ENCODE measurements around the gene RB1. TPM values are rescaled to one million over a fixed set of nuclear protein-coding genes. Genes with fewer than 3 reads are reported as not detected.

Gene RB1
- total RNA-seq, 2 experiments from 2014 or later = 25.1 to 25.6 TPM

DNA sequence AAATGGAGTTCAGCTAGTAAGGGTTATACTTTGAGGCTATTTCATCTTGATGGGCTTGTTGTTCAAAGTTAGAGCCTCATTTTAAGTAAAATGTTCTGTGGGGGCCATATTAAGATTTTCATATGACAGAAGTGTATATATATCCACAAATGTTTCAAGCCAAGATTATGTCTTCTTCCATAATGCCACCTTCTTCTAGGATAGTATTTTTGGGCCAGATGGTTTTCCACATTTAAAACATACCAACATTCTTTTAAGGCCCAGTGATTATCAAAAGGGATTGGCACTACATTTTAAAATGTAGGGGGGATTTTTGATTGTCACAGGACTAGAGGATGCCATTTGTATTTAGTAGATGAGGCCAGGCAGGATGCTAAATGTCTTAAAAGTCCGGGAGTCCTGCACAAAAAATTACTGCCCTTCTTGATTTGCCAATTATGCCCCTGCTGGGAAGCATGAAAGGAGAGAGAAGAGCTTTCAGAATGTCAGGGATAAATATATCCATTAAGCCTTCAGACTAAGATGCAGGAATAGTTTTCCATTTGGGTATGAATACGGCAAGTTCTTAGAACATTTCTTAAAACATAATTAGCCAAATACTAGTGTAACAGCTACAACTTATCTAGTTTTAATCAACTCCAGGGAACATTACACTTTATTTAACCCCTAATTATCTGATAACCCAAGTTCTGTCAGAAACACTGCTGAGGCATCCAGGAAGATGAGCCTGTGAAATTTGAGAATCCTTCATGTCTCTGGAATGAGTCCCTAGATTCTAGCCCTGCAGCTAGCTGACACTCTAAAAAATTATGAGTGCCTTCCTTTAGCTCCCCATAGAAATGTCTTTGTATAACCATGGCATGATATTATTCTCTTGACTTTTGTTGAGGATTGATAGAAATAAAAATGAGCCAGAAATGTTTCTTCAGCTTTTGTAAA is 36.6 kb upstream of the RB1 start:
- no peaks in the 10 kb centered on the region for H3K27me3 Mint-ChIP-seq (ENCODE audit: low read depth)
- no peak overlapping the region for H3K27ac Mint-ChIP-seq
- H3K4me3 Mint-ChIP-seq = no peak overlapping the region
- peaks cover 21% of the 10 kb centered on the region for H3K36me3 Mint-ChIP-seq (ENCODE audit: low read depth)
- H3K4me1 Mint-ChIP-seq (ENCODE audit: low read depth) = peaks cover 42% of the 10 kb centered on the region
- intact Hi-C loops (cut with micrococcal nuclease) = loop anchor here (1.0 kb wide), 1 partner anchor 18 kb away; no protein-coding TSS in a partner anchor
- no peak for DNase-seq
- no peaks in the 10 kb centered on the region for H3K9me3 Mint-ChIP-seq
- CTCF ChIA-PET = interaction anchor here (0.6 to 1.1 kb wide), 2 partner anchors 12 to 1449 kb away, joined by 3 read pairs; no protein-coding TSS in a partner anchor

DNA sequence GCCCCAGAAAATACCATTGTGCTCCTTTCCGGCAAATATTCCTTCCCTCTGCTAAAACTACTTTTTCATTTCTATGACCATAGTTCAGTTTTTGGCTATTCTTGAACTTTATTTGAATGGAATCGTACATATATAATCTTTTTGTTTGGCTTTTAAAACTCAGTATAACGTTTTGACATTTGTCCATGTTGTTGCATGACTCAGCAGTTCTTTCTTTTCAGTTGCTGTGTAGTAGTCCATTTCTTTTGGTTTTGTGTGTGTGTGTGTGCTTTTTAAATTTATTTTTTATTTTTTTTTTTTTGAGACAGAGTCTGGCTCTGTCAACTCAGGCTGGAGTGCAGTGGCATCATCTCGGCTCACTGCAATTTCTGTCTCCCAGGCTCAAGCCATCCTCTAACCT is 35.5 kb upstream of the RB1 start:
- intact Hi-C loops (cut with micrococcal nuclease) = no loop called here
- CTCF ChIA-PET = no interaction called here
- Mint-ChIP-seq H3K27me3 (ENCODE audit: low read depth) (no peaks in the 10 kb centered on the region), H3K9me3 (no peaks in the 10 kb centered on the region), H3K4me3 (no peak overlapping the region), H3K27ac (no peak overlapping the region), H3K4me1 (ENCODE audit: low read depth) (peaks cover 37% of the 10 kb centered on the region), H3K36me3 (ENCODE audit: low read depth) (peaks cover 11% of the 10 kb centered on the region)
- DNase-seq = no peak

DNA sequence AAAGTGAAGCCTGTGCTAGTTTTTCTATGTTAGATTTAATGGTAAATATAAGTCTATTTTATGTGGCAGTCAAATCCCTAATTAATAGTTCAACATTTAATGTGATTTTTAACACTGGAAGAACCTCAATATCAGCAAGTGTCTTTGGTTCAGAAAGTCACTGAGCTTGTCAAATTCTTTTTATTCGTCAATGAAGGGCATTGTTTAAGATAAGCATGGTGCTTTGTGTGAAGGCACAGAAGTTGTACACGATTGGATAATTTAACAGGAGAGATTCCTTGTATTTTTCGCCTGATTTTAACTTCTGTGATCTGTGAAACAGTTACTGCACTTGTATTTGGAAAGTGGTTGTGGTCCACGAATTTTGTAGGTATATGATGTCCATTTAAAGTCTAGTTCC is 30.2 kb upstream of the RB1 start:
- no peaks in the 10 kb centered on the region for H3K36me3 Mint-ChIP-seq (ENCODE audit: low read depth)
- CTCF ChIA-PET = no interaction called here
- intact Hi-C loops (cut with micrococcal nuclease) = no loop called here
- no peak overlapping the region for H3K27ac Mint-ChIP-seq
- H3K4me1 Mint-ChIP-seq (ENCODE audit: low read depth) = peaks cover 12% of the 10 kb centered on the region
- no peaks in the 10 kb centered on the region for H3K27me3 Mint-ChIP-seq (ENCODE audit: low read depth)
- DNase-seq = no peak
- H3K4me3 Mint-ChIP-seq = no peak overlapping the region
- H3K9me3 Mint-ChIP-seq = no peaks in the 10 kb centered on the region

DNA sequence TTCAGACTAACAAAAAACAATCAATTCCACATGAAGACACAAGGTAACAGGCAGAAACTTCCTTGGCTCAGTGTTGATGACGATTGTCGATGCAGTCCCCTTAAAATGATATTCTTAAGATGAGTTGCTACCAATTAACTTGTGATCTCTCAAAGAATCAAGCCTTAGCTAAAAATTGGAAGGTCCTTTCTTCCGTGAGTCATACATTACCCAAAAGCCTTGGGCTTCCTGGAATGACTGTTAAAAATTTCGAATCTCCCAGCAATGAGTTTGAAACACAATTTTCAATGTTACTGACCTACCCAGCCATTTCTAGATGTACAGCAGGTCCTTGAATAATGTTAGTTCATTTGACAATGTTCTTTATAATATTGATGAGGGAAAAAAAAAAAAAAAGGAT is 28.0 kb upstream of the RB1 start:
- CTCF ChIA-PET = no interaction called here
- Mint-ChIP-seq H3K4me1 (ENCODE audit: low read depth) (peaks cover 12% of the 10 kb centered on the region), H3K27me3 (ENCODE audit: low read depth) (no peaks in the 10 kb centered on the region), H3K27ac (no peak overlapping the region), H3K4me3 (no peak overlapping the region), H3K9me3 (no peaks in the 10 kb centered on the region), H3K36me3 (ENCODE audit: low read depth) (no peaks in the 10 kb centered on the region)
- intact Hi-C loops (cut with micrococcal nuclease) = no loop called here
- DNase-seq = no peak

DNA sequence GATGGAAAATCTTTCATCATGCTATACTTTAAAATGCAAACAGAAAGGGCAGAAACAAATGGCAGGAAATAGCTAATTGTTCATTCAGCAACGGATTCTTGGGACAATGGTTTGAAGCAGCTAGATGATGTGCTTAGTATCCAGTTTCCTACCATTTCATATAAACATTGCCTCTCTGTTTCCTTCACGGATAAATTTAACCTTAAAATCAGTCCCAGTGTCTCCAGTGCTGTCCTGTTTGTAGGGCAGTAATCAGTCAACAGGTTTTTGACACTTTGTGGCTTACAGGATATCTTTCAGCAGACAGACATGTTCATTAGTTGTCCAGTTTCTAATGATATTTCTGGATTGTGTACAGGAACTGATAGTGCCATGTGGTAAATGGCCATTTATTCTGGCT is 24.7 kb upstream of the RB1 start:
- Mint-ChIP-seq H3K27me3 (ENCODE audit: low read depth) (no peaks in the 10 kb centered on the region), H3K9me3 (no peaks in the 10 kb centered on the region), H3K27ac (no peak overlapping the region), H3K4me1 (ENCODE audit: low read depth) (peaks cover 7% of the 10 kb centered on the region), H3K4me3 (no peak overlapping the region), H3K36me3 (ENCODE audit: low read depth) (no peaks in the 10 kb centered on the region)
- intact Hi-C loops (cut with micrococcal nuclease) = no loop called here
- DNase-seq = no peak
- CTCF ChIA-PET = interaction anchor here (0.6 to 1.0 kb wide), 2 partner anchors 12 to 180 kb away, joined by 3 read pairs; no protein-coding TSS in a partner anchor

DNA sequence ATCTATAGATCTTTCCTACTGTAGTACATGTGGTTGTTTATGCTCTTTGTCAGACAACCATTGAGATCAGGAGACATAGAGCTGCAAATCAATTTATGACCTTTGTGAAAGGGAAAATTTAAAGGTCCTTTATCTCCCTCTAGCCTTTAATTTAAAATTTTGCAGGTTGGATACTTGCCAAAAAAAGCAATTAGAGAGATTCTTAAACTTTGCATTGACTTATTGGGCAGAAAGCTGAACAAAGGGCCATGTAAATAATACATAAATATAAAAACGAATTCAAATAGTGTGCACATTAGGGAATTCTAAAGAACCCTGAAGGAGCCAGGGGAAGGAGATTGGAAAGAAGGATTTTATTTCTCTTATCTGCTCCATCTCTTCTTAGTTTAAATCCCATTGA is 22.0 kb upstream of the RB1 start:
- no peaks in the 10 kb centered on the region for H3K9me3 Mint-ChIP-seq
- intact Hi-C loops (cut with micrococcal nuclease) = no loop called here
- CTCF ChIA-PET = interaction anchor here (0.8 kb wide), 1 partner anchor 20 kb away, joined by 3 read pairs; no protein-coding TSS in a partner anchor
- H3K4me1 Mint-ChIP-seq (ENCODE audit: low read depth) = no peaks in the 10 kb centered on the region
- DNase-seq = no peak
- H3K27ac Mint-ChIP-seq = no peak overlapping the region
- H3K36me3 Mint-ChIP-seq (ENCODE audit: low read depth) = no peaks in the 10 kb centered on the region
- no peaks in the 10 kb centered on the region for H3K27me3 Mint-ChIP-seq (ENCODE audit: low read depth)
- H3K4me3 Mint-ChIP-seq = no peak overlapping the region

DNA sequence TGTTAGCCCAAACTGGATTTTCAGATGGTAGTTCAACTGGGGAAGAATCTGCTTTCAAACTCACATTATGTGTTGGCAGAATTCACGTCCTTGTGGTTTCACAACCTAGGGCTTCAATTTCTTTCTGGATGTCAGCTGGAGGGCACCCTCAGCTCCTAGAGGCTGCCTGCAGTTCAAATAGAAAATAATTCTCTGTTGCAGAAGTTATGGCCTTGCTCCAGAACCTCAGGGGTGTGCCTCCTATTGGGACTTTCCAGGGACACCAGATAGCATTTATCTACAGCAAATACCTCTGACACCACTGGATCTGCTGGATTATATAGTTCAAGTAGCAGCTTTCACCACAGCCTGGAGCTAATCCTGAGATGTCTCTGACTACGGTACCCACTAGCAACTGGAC is 11.8 kb upstream of the RB1 start:
- Mint-ChIP-seq H3K36me3 (ENCODE audit: low read depth) (no peaks in the 10 kb centered on the region), H3K4me1 (ENCODE audit: low read depth) (no peaks in the 10 kb centered on the region), H3K9me3 (no peaks in the 10 kb centered on the region), H3K27ac (no peak overlapping the region), H3K27me3 (ENCODE audit: low read depth) (peaks cover 2% of the 10 kb centered on the region), H3K4me3 (no peak overlapping the region)
- intact Hi-C loops (cut with micrococcal nuclease) = no loop called here
- CTCF ChIA-PET = interaction anchor here (0.6 kb wide), 1 partner anchor 177 kb away, joined by 3 read pairs; no protein-coding TSS in a partner anchor
- DNase-seq = no peak

DNA sequence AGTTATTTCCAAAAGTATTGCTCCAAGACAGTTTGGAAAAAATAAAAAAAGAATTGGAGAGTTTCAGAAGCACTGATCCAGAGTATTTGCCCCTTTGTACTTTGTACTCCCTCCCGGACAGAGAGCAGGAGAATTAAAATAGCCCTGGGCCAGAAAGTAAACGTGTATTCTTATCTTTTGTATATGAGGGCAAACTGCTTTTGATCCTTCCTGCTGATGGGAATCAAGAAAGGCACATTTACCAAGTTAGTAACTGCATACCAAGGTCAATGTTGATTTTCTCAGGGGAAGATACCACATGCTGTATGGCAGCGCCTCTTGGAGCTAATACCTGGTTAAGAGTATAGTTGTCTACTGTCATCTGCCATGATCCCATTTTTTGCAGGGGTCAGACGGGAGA is 10.9 kb upstream of the RB1 start:
- Mint-ChIP-seq H3K27ac (no peak overlapping the region), H3K27me3 (ENCODE audit: low read depth) (peaks cover 2% of the 10 kb centered on the region), H3K4me1 (ENCODE audit: low read depth) (no peaks in the 10 kb centered on the region), H3K9me3 (no peaks in the 10 kb centered on the region), H3K36me3 (ENCODE audit: low read depth) (no peaks in the 10 kb centered on the region), H3K4me3 (no peak overlapping the region)
- intact Hi-C loops (cut with micrococcal nuclease) = no loop called here
- CTCF ChIA-PET = no interaction called here
- DNase-seq = no peak

DNA sequence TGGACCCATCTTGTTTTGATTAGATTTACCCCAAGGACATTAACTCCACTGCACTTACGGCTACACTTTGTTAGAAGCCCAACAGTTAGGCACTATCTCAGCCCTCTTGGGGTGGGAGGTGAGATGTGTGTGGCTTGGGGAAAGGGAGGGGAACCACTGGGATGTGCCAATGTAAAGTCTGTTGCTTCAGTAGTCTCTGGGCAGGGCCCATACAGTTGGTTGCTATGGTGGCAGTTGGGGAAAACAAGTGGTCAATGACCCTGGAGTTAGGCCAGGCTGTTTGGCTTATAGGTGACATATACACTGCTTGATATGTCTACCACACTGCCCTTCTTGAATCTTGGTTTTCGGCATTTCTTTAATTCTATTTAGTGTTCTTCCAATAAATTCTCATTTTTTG is 8.9 kb upstream of the RB1 start:
- Mint-ChIP-seq H3K4me1 (ENCODE audit: low read depth) (no peaks in the 10 kb centered on the region), H3K4me3 (no peak overlapping the region), H3K9me3 (no peaks in the 10 kb centered on the region), H3K27me3 (ENCODE audit: low read depth) (peaks cover 2% of the 10 kb centered on the region), H3K36me3 (ENCODE audit: low read depth) (no peaks in the 10 kb centered on the region), H3K27ac (no peak overlapping the region)
- CTCF ChIA-PET = no interaction called here
- intact Hi-C loops (cut with micrococcal nuclease) = no loop called here
- no peak for DNase-seq

DNA sequence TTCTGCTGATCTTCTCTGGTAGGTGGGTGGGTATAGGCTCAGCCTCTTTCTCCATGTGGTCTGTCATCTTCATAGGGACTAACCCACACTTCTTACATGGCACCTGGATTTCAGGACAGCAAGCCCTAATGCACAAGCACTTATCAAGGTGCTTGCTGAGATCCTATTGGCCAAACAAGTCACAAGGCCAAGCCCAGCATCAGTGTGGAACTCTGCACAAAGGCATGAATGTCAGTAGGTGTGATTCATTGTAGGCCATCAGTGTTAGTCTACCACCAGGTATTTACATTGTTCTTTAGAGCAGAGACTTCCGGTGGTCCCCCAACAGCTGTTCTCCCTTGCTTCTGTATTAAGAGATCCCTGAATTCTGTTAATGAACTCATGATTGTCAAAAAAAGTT is 8.3 kb upstream of the RB1 start:
- DNase-seq = no peak
- H3K27ac Mint-ChIP-seq = no peak overlapping the region
- peaks cover under 1% of the 10 kb centered on the region for H3K27me3 Mint-ChIP-seq (ENCODE audit: low read depth)
- intact Hi-C loops (cut with micrococcal nuclease) = no loop called here
- H3K4me3 Mint-ChIP-seq = no peak overlapping the region
- CTCF ChIA-PET = no interaction called here
- H3K36me3 Mint-ChIP-seq (ENCODE audit: low read depth) = no peaks in the 10 kb centered on the region
- no peaks in the 10 kb centered on the region for H3K9me3 Mint-ChIP-seq
- H3K4me1 Mint-ChIP-seq (ENCODE audit: low read depth) = no peaks in the 10 kb centered on the region

DNA sequence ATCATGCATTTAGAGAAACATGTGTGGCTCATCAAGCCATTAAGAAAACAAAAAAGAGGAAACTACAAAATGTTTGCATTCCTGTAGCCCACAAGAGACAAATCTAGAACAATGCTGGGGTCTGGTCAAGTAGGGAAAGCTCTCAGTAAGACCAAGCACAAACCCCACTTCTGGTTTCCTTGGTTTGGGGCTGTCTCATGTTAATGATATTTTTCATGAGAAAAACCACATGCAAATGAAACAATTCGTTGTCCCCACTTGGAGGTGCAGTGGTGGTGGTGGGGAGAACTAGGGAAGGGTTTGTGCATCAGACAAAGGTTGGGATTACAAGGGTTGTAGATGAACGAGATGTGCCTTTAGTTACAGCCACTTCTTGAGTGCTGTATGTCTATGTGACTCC is 7.0 kb upstream of the RB1 start:
- Mint-ChIP-seq H3K27ac (no peak overlapping the region), H3K36me3 (ENCODE audit: low read depth) (peaks cover 2% of the 10 kb centered on the region), H3K9me3 (no peaks in the 10 kb centered on the region), H3K27me3 (ENCODE audit: low read depth) (no peaks in the 10 kb centered on the region), H3K4me3 (no peak overlapping the region), H3K4me1 (ENCODE audit: low read depth) (no peaks in the 10 kb centered on the region)
- no peak for DNase-seq
- intact Hi-C loops (cut with micrococcal nuclease) = no loop called here
- CTCF ChIA-PET = no interaction called here

DNA sequence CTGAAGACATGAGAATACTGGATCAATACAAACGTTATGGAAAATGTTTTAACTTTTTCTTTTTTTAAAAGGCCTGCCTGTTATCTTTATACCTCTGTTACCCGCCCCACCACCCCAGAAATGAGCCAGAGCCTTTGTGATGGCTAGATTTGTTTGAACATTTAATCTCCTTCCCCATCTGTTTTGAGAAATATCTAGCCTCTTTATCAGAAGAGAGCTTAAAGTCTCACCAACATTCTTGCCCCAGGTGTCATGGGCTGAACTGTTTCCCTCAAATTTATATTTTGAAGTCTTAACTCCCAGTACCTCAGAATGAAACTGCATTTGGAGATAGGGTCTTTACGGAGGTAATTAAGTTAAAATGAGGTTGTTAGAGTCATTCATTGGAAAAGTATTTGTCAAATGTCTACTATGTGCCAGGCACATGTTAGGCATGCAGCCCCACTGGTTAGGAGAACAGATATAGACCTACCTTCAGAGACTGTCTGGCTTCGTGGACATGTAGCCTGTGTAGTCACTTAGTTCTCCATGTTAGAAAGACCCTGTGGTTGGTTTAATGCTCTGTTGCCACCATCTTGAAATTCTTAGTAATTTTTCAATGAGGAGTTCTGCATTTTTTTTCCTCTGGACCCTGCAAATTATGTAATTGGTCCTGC is 6.3 kb upstream of the RB1 start:
- Mint-ChIP-seq H3K4me3 (no peak overlapping the region), H3K27ac (no peak overlapping the region), H3K4me1 (ENCODE audit: low read depth) (peaks cover 1% of the 10 kb centered on the region), H3K27me3 (ENCODE audit: low read depth) (no peaks in the 10 kb centered on the region), H3K9me3 (no peaks in the 10 kb centered on the region), H3K36me3 (ENCODE audit: low read depth) (peaks cover 5% of the 10 kb centered on the region)
- no peak for DNase-seq
- intact Hi-C loops (cut with micrococcal nuclease) = no loop called here
- CTCF ChIA-PET = no interaction called here

DNA sequence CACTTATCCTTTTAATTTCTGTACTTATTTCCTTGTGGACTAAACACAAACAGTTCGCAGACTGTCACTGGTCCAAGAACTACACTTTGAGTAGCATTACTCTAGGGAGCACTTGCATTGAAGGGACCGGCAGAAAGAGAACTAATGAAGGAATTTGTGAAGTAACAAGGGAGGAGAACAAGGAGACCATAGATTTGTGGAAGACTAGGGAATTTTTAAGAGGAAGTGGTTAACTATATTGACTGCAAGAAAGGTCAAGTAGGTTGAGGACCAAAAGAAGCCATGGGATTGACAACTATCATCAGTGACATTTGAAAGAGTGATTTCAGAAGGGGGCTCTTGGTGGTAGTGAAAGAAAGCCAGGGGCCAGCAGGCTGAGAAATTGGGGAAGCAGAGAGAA is 4.0 kb upstream of the RB1 start:
- no peaks in the 10 kb centered on the region for H3K9me3 Mint-ChIP-seq
- no peak overlapping the region for H3K27ac Mint-ChIP-seq
- CTCF ChIA-PET = no interaction called here
- H3K4me1 Mint-ChIP-seq (ENCODE audit: low read depth) = peaks cover 8% of the 10 kb centered on the region
- H3K36me3 Mint-ChIP-seq (ENCODE audit: low read depth) = peaks cover 11% of the 10 kb centered on the region
- intact Hi-C loops (cut with micrococcal nuclease) = no loop called here
- no peak overlapping the region for H3K4me3 Mint-ChIP-seq
- H3K27me3 Mint-ChIP-seq (ENCODE audit: low read depth) = no peaks in the 10 kb centered on the region
- DNase-seq = no peak

All from activated naive CD4-positive, alpha-beta T cell treated with anti-CD3 and anti-CD28 coated beads for 36 hours (primary cell).